Endothelial cell (in vitro differentiated cells): ENCODE data around the gene SFSWAP. TPM values are rescaled to one million over a fixed set of nuclear protein-coding genes. Genes with fewer than 3 reads are reported as not detected.
"Not testable (repeated sequence)": the region's sequence is repeated elsewhere in the genome, so short reads cannot be mapped to it uniquely, and the experiment has no call there.

Source experiments
- DNase-seq: peaks from one replicate; pipeline ENCODE4 v3.0.0; 2021; ENCODE audit warnings: low spot score
- H3K27ac Mint-ChIP-seq: one replicate; pipeline ENCODE4 v1.8.0; 2021; ENCODE audit warnings: mixed read lengths, inconsistent platforms; ENCODE audit not compliant: unreplicated experiment
- H3K27me3 Mint-ChIP-seq: one replicate; pipeline ENCODE4 v1.8.0; 2021; ENCODE audit warnings: mild to moderate bottlenecking, moderate library complexity, mixed read lengths, inconsistent platforms; ENCODE audit not compliant: unreplicated experiment
- H3K36me3 Mint-ChIP-seq: one replicate; pipeline ENCODE4 v1.8.0; 2021; ENCODE audit warnings: mild to moderate bottlenecking, low read depth, mixed read lengths, inconsistent platforms; ENCODE audit not compliant: unreplicated experiment
- H3K4me1 Mint-ChIP-seq: one replicate; pipeline ENCODE4 v1.8.0; 2021; ENCODE audit warnings: mild to moderate bottlenecking, mixed read lengths, inconsistent platforms; ENCODE audit not compliant: unreplicated experiment
- H3K4me3 Mint-ChIP-seq: one replicate; pipeline ENCODE4 v1.8.0; 2021; ENCODE audit warnings: mild to moderate bottlenecking, mixed read lengths, inconsistent platforms; ENCODE audit not compliant: unreplicated experiment
- H3K9me3 Mint-ChIP-seq: one replicate; pipeline ENCODE4 v1.8.0; 2021; ENCODE audit warnings: mixed read lengths, inconsistent platforms; ENCODE audit not compliant: unreplicated experiment
- total RNA-seq: library from RNA; stranded (reverse); fragmentation: NEBNext Ultra II Directional; extraction: Animal tissue kit (Norgen Biotek cat#: 25700); gene quantifications from one replicate; pipeline ENCODE4 v1.2.1, GENCODE V29; 2021; ENCODE audit not compliant: unreplicated experiment
- TF ChIP-seq, protein P1 (sequence below): fragments of 200-600 bp; sonication (generic); IDR thresholded peaks from one replicate; pipeline ENCODE4 v1.5.0; 2021; ENCODE audit warnings: antibody characterized with exemption; ENCODE audit not compliant: unreplicated experiment

The SFSWAP gene
- total RNA-seq, 1 donor from 2014 or later = 56.3 TPM

GRCh38 chr12:131738196-131738595 is 27.3 kb downstream of the SFSWAP start:
- Mint-ChIP-seq H3K27me3 (peaks cover 3% of the 10 kb centered on the region), H3K4me3 (no peak overlapping the region), H3K4me1 (peaks cover 2% of the 10 kb centered on the region), H3K27ac (no peak overlapping the region), H3K9me3 (no peaks in the 10 kb centered on the region), H3K36me3 (peaks cover 50% of the 10 kb centered on the region)
- TF ChIP-seq, protein P1, sequence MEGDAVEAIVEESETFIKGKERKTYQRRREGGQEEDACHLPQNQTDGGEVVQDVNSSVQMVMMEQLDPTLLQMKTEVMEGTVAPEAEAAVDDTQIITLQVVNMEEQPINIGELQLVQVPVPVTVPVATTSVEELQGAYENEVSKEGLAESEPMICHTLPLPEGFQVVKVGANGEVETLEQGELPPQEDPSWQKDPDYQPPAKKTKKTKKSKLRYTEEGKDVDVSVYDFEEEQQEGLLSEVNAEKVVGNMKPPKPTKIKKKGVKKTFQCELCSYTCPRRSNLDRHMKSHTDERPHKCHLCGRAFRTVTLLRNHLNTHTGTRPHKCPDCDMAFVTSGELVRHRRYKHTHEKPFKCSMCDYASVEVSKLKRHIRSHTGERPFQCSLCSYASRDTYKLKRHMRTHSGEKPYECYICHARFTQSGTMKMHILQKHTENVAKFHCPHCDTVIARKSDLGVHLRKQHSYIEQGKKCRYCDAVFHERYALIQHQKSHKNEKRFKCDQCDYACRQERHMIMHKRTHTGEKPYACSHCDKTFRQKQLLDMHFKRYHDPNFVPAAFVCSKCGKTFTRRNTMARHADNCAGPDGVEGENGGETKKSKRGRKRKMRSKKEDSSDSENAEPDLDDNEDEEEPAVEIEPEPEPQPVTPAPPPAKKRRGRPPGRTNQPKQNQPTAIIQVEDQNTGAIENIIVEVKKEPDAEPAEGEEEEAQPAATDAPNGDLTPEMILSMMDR = no peak
- no peak for DNase-seq

GRCh38 chr12:131740626-131741025 is 29.7 kb downstream of the SFSWAP start:
- TF ChIP-seq, protein P1 = no peak
- Mint-ChIP-seq H3K4me1 (peaks cover 2% of the 10 kb centered on the region), H3K27me3 (peaks cover 6% of the 10 kb centered on the region), H3K4me3 (no peak overlapping the region), H3K27ac (no peak overlapping the region), H3K36me3 (peaks cover 55% of the 10 kb centered on the region), H3K9me3 (no peaks in the 10 kb centered on the region)
- DNase-seq = no peak

GRCh38 chr12:131742761-131743160 is 31.9 kb downstream of the SFSWAP start:
- not testable (repeated sequence) for H3K9me3 Mint-ChIP-seq, DNase-seq, H3K27me3 Mint-ChIP-seq, H3K27ac Mint-ChIP-seq, H3K4me1 Mint-ChIP-seq
- H3K36me3 Mint-ChIP-seq = peaks cover 65% of the 10 kb centered on the region
- peak overlapping the region; percentile 62 for H3K4me3 Mint-ChIP-seq

DNA sequence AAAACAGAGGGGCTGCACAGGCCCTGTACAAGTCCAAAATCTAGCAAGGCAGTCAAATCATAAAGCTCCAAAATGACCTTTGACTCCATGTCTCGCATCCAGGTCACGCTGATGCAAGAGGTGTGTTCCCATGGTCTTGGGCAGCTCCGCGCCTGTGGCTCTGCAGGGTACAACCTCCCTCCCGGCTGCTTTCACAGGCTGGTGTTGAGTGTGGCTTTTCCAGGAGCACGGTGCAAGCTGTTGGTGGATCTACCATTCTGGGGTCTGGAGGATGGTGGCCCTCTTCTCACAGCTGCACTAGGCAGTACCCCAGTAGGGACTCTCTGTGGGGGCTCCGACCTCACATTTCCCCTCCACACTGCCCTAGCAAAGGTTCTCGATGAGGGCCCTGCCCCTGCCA is 32.5 kb downstream of the SFSWAP start:
- not testable (repeated sequence) for H3K27me3 Mint-ChIP-seq, DNase-seq, H3K27ac Mint-ChIP-seq, H3K9me3 Mint-ChIP-seq, H3K4me3 Mint-ChIP-seq
- H3K4me1 Mint-ChIP-seq = peaks cover 12% of the 10 kb centered on the region
- peaks cover 65% of the 10 kb centered on the region for H3K36me3 Mint-ChIP-seq

GRCh38 chr12:131743880-131744279 is 33.0 kb downstream of the SFSWAP start:
- Mint-ChIP-seq H3K4me3 (peak overlapping the region; percentile 44), H3K36me3 (peaks cover 65% of the 10 kb centered on the region), H3K4me1 (peaks cover 15% of the 10 kb centered on the region)
- DNase-seq, H3K27me3 Mint-ChIP-seq, H3K9me3 Mint-ChIP-seq, H3K27ac Mint-ChIP-seq: not testable (repeated sequence)

DNA sequence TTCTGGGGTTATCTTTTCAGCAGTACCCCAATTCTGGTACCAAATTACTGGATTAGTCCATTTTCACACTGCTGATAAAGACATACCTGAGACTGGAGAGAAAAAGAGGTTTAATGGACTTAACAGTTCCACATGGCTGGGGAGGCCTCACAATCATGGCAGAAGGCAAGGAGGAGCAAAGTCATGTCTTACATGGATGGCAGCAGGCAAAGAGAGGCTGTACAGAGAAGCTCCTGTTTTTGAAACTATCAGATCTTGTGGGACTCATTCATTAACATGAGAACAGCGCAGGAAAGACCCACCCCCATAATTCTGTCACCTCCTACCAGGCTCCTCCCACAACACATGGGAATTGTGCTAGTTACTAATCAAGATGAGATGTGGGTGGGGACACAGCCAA is 33.8 kb downstream of the SFSWAP start:
- H3K4me1 Mint-ChIP-seq = peaks cover 15% of the 10 kb centered on the region
- peak overlapping the region; percentile 44 for H3K4me3 Mint-ChIP-seq
- DNase-seq, H3K27me3 Mint-ChIP-seq, H3K27ac Mint-ChIP-seq, H3K9me3 Mint-ChIP-seq: not testable (repeated sequence)
- peaks cover 65% of the 10 kb centered on the region for H3K36me3 Mint-ChIP-seq

GRCh38 chr12:131745706-131746105 is 34.8 kb downstream of the SFSWAP start:
- peaks cover 9% of the 10 kb centered on the region for H3K27me3 Mint-ChIP-seq
- no peak for DNase-seq
- peaks cover 57% of the 10 kb centered on the region for H3K36me3 Mint-ChIP-seq
- H3K27ac Mint-ChIP-seq = no peak overlapping the region
- H3K4me1 Mint-ChIP-seq = peaks cover 15% of the 10 kb centered on the region
- no peak overlapping the region for H3K4me3 Mint-ChIP-seq
- TF ChIP-seq, protein P1 = no peak
- no peaks in the 10 kb centered on the region for H3K9me3 Mint-ChIP-seq
